Thoracic aorta (tissue), 2 donors: ENCODE results near the gene ADGRG1. TPM values are rescaled to one million over a fixed set of nuclear protein-coding genes. Genes with fewer than 3 reads are reported as not detected.

Source experiments
- ATAC-seq: fragments of 150-250 bp; one replicate; pipeline ENCODE4 v1.8.0; 2017; ENCODE audit warnings: low read depth; ENCODE audit not compliant: insufficient number of reproducible peaks, low FRiP score
- DNase-seq: peaks from one replicate; pipeline ENCODE4 v3.0.0-alpha.2; 2020; ENCODE audit warnings: low spot score
- H3K27ac ChIP-seq, 2 donors: fragments of 200-600 bp; sonication (generic); 1 replicate in 1 of 2; 2 replicates in 1 of 2; pipeline ENCODE4 v1.5.1; 2016; ENCODE audit warnings: mild to moderate bottlenecking in 2 of 2, moderate library complexity in 2 of 2
- H3K27me3 ChIP-seq: fragments of 200-600 bp; sonication (generic); replicated peaks from 2 replicates; pipeline ENCODE4 v1.6.0; 2016; ENCODE audit warnings: mild to moderate bottlenecking; ENCODE audit not compliant: insufficient read depth
- H3K36me3 ChIP-seq: fragments of 200-600 bp; sonication (generic); one replicate; pipeline ENCODE4 v1.5.1; 2016
- H3K4me1 ChIP-seq, 2 donors: fragments of 200-600 bp; sonication (generic); 1 replicate in 1 of 2; 2 replicates in 1 of 2; pipeline versions ENCODE4 v1.5.1 to v1.6.0; 2016; ENCODE audit warnings: low read depth in 2 of 2, mild to moderate bottlenecking in 1 of 2; ENCODE audit not compliant: control insufficient read depth in 1 of 2
- H3K4me3 ChIP-seq: fragments of 200-600 bp; sonication (generic); 2 replicates; pipeline ENCODE4 v1.5.1; 2016; ENCODE audit warnings: mild to moderate bottlenecking
- H3K9me3 ChIP-seq: fragments of 200-600 bp; sonication (generic); 2 replicates; pipeline ENCODE4 v1.5.1; 2016
- CTCF ChIP-seq: fragments of 200-600 bp; sonication (generic); IDR thresholded peaks from one replicate; pipeline ENCODE4 v1.5.1; 2019; ENCODE audit warnings: antibody characterized with exemption
- total RNA-seq, 2 donors: library from RNA; depleted of rRNA; stranded (reverse); fragments of >200 nt; gene quantifications; one replicate each; pipeline versions ENCODE4 v1.1.0 to v1.2.3, GENCODE V29; 2016

ADGRG1 gene
- total RNA-seq, 2 donors from 2014 or later, result 5.4 to 79.1 TPM

- H3K36me3 ChIP-seq, result no peaks in the 10 kb centered on the region
- no peak overlapping the region for H3K4me3 ChIP-seq
- H3K27ac ChIP-seq, result no peak overlapping the region
- no peaks in the 10 kb centered on the region for H3K27me3 ChIP-seq
- ATAC-seq (no peak), DNase-seq (no peak)
- TF ChIP-seq CTCF, result no peak
- H3K4me1 ChIP-seq, result peaks cover 0 to 11% of the 10 kb centered on the region in 2 donors
- no peaks in the 10 kb centered on the region for H3K9me3 ChIP-seq
Measured at GRCh38 chr16:57624044-57624688, 4.3 kb upstream of the ADGRG1 start.

GRCh38 chr16:57624806-57625500 is 3.5 kb upstream of the ADGRG1 start:
- ATAC-seq (no peak), DNase-seq (no peak)
- Histone ChIP-seq H3K27ac (no peak overlapping the region), H3K4me1 (peaks cover 0 to 11% of the 10 kb centered on the region in 2 donors), H3K9me3 (no peaks in the 10 kb centered on the region), H3K4me3 (no peak overlapping the region), H3K27me3 (no peaks in the 10 kb centered on the region), H3K36me3 (no peaks in the 10 kb centered on the region)
- TF ChIP-seq CTCF, result no peak

DNA sequence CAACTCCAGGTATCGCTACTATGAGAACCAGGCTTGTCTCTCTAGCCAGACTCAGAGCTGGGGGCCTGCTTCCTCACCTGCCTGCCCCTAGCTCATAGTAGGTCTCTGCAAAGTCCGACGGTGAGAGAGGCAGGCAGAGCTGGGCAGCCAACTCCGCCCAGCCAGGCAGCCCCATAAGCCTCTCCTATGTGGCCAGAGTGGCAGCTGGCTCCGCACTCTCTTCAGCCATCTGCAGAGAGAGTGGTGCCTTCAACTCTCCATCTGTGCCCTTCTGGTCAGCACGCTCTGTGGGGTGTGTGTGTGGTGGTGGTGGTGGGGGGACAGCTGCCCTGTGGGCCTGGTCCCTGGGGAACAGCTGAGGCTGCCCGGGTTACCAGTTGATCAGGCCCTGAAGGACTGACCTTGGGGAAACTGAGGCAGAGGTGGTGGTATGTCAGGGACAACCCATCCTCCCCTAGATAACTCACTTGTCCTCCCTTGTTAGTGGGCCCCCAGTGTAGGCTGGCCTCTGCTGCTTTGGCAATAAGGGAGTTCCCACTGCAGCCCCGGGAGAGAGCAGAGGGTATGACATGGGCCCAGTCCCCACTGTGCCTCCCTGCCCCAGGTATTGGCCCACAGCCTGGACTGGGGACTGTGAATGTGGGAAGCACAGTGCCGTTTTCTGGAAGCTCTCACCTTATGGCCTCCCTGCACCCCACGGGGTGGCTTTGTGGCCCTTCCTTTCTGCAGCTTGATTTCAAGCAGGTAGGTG is 1.8 kb upstream of the ADGRG1 start:
- ATAC-seq, result no peak
- H3K27ac ChIP-seq, result no peak overlapping the region
- TF ChIP-seq CTCF, result no peak

GRCh38 chr16:57627184-57627871 is 1.1 kb upstream of the ADGRG1 start:
- ATAC-seq, result no peak
- no peaks in the 10 kb centered on the region for H3K27me3 ChIP-seq
- no peak for DNase-seq
- no peaks in the 10 kb centered on the region for H3K36me3 ChIP-seq
- H3K27ac ChIP-seq, result no peak overlapping the region
- H3K4me1 ChIP-seq, result peaks cover 0 to 11% of the 10 kb centered on the region in 2 donors
- no peaks in the 10 kb centered on the region for H3K9me3 ChIP-seq
- TF ChIP-seq CTCF, result no peak
- H3K4me3 ChIP-seq, result no peak overlapping the region

More for the DNA sequence above, 1.8 kb upstream of the ADGRG1 start:
- Histone ChIP-seq H3K27me3 (no peaks in the 10 kb centered on the region), H3K4me1 (peaks cover 0 to 11% of the 10 kb centered on the region in 2 donors), H3K4me3 (no peak overlapping the region), H3K36me3 (no peaks in the 10 kb centered on the region), H3K9me3 (no peaks in the 10 kb centered on the region)
- DNase-seq, result no peak
